H1 (cell line): ENCODE results near the gene QRSL1. TPM values are rescaled to one million over a fixed set of nuclear protein-coding genes. Genes with fewer than 3 reads are reported as not detected.

Source experiments
- CTCF ChIA-PET: fragments of 300-600 bp; sonication (Branson Sonifier 250); formaldehyde crosslinking; loops from one replicate; lab custom pipeline; 2021; ENCODE audit not compliant: partially characterized antibody; lab: Charles Lee
- POLR2A ChIA-PET: fragments of 300-600 bp; sonication (Branson Sonifier 250); formaldehyde crosslinking; loops from one replicate; lab custom pipeline; 2021; ENCODE audit warnings: inconsistent platforms; ENCODE audit not compliant: partially characterized antibody; lab: Charles Lee
- DNase-seq, 2 experiments: peaks; one replicate each; pipeline versions ENCODE4 v3.0.0 to v3.0.0-alpha.2; 2010 to 2022; ENCODE audit warnings: low spot score in 2 of 2, low read depth in 1 of 2, mixed read lengths in 1 of 2
- FAIRE-seq: peaks from 2 replicates; lab custom pipeline; 2011; peaks lifted over from hg19 to GRCh38; lab: Jason Lieb, UNC
- H2AFZ ChIP-seq: 2 replicates; pipeline ENCODE4 v1.8.1; 2012; ENCODE audit warnings: low read length, inconsistent platforms
- H2AK5ac ChIP-seq: 2 replicates; pipeline ENCODE4 v1.6.1; 2013; ENCODE audit warnings: low read depth, low read length
- H2BK120ac ChIP-seq: replicated peaks from 2 replicates; pipeline ENCODE3; 2013; ENCODE audit warnings: low read depth, low read length, inconsistent platforms
- H2BK12ac ChIP-seq: 2 replicates; pipeline ENCODE4 v1.6.1; 2013; ENCODE audit warnings: low read depth, low read length
- H2BK15ac ChIP-seq: 2 replicates; pipeline ENCODE4 v1.6.1; 2013; ENCODE audit warnings: low read length
- H2BK20ac ChIP-seq: 2 replicates; pipeline ENCODE4 v1.6.1; 2013; ENCODE audit warnings: low read length
- H2BK5ac ChIP-seq: 2 replicates; pipeline ENCODE4 v1.6.1; 2013; ENCODE audit warnings: low read depth, low read length
- H3K14ac ChIP-seq: 2 replicates; pipeline ENCODE4 v1.6.1; 2013; ENCODE audit warnings: inconsistent platforms; ENCODE audit not compliant: insufficient read length
- H3K18ac ChIP-seq: 2 replicates; pipeline ENCODE4 v1.6.1; 2013; ENCODE audit warnings: low read length; ENCODE audit errors: extremely low read depth
- H3K23ac ChIP-seq: 2 replicates; pipeline ENCODE4 v1.6.1; 2013; ENCODE audit warnings: inconsistent platforms; ENCODE audit not compliant: insufficient read length
- H3K23me2 ChIP-seq: 2 replicates; pipeline ENCODE4 v1.6.1; 2013; ENCODE audit warnings: low read depth, low read length
- H3K27ac ChIP-seq: 2 replicates; pipeline ENCODE4 v1.6.1; 2011; ENCODE audit warnings: low read depth, low read length, inconsistent platforms
- H3K27me3 ChIP-seq, 4 experiments: replicated peaks in 1 of 4; 1 replicate in 1 of 4; 2 replicates in 3 of 4; pipeline versions ENCODE4 v1.6.1 to v1.8.1; 2011 to 2013; ENCODE audit warnings: low read length in 3 of 4, mild to moderate bottlenecking in 3 of 4, inconsistent platforms in 2 of 4, mixed read lengths in 2 of 4, moderate library complexity in 1 of 4; ENCODE audit not compliant: control insufficient read depth in 3 of 4, insufficient read depth in 3 of 4; ENCODE audit errors: extremely low read depth in 1 of 4
- H3K36me3 ChIP-seq, 4 experiments: 2 replicates each; pipeline versions ENCODE4 v1.6.1 to v1.8.1; 2011 to 2013; ENCODE audit warnings: mild to moderate bottlenecking in 4 of 4, low read length in 3 of 4, moderate library complexity in 2 of 4, control low read depth in 1 of 4, inconsistent platforms in 1 of 4; ENCODE audit not compliant: insufficient read depth in 4 of 4, control insufficient read depth in 2 of 4
- H3K4ac ChIP-seq: replicated peaks from 2 replicates; pipeline ENCODE3; 2013; ENCODE audit warnings: low read length, low read depth, mixed read lengths, inconsistent platforms; ENCODE audit not compliant: insufficient read length
- H3K4me1 ChIP-seq, 4 experiments: replicated peaks in 1 of 4; 1 replicate in 1 of 4; 2 replicates in 3 of 4; pipeline versions ENCODE4 v1.6.1 to v1.8.1; 2011 to 2013; ENCODE audit warnings: low read length in 3 of 4, inconsistent platforms in 2 of 4, mixed read lengths in 1 of 4; ENCODE audit not compliant: insufficient read depth in 4 of 4, control insufficient read depth in 3 of 4
- H3K4me2 ChIP-seq, 2 experiments: 2 replicates each; pipeline versions ENCODE4 v1.6.1 to v1.8.1; 2011 to 2013; ENCODE audit warnings: low read depth in 2 of 2, low read length in 2 of 2, control low read depth in 1 of 2, inconsistent platforms in 1 of 2, mild to moderate bottlenecking in 1 of 2; ENCODE audit not compliant: insufficient read depth in 1 of 2
- H3K4me3 ChIP-seq, 4 experiments: fragments of 200-600, 300-600 bp in 1 of 4; sonication (generic), shearing (Covaris generic), sonication (Bioruptor Twin) in 1 of 4; 2 replicates each; pipeline versions ENCODE4 v1.5.1 to v1.8.1; 2011 to 2016; ENCODE audit warnings: low read length in 4 of 4, low read depth in 3 of 4, control low read depth in 2 of 4, inconsistent platforms in 2 of 4, mild to moderate bottlenecking in 2 of 4, mixed read lengths in 1 of 4, moderate library complexity in 1 of 4; ENCODE audit not compliant: insufficient read depth in 2 of 4; ENCODE audit errors: extremely low read depth in 1 of 4
- H3K56ac ChIP-seq: replicated peaks from 2 replicates; pipeline ENCODE3; 2013; ENCODE audit warnings: low read depth, mild to moderate bottlenecking, mixed read lengths, low read length, inconsistent platforms; ENCODE audit not compliant: insufficient read length
- H3K79me1 ChIP-seq: 2 replicates; pipeline ENCODE4 v1.6.1; 2013; ENCODE audit warnings: low read depth, low read length, control low read depth
- H3K79me2 ChIP-seq, 2 experiments: 2 replicates each; pipeline versions ENCODE4 v1.6.1 to v1.8.1; 2012 to 2013; ENCODE audit warnings: low read length in 2 of 2, mild to moderate bottlenecking in 2 of 2, inconsistent platforms in 1 of 2; ENCODE audit not compliant: insufficient read depth in 2 of 2, control insufficient read depth in 1 of 2
- H3K9ac ChIP-seq, 4 experiments: replicated peaks in 1 of 4; 1 replicate in 1 of 4; 2 replicates in 3 of 4; pipeline versions ENCODE4 v1.6.1 to v1.8.1; 2011 to 2013; ENCODE audit warnings: low read depth in 3 of 4, low read length in 3 of 4, control low read depth in 2 of 4, mild to moderate bottlenecking in 2 of 4, moderate library complexity in 2 of 4, inconsistent platforms in 1 of 4; ENCODE audit errors: extremely low read depth in 1 of 4
- H3K9me3 ChIP-seq, 2 experiments: 2 replicates each; pipeline versions ENCODE4 v1.6.1 to v1.8.1; 2012 to 2013; ENCODE audit warnings: mild to moderate bottlenecking in 2 of 2, moderate library complexity in 2 of 2, control low read depth in 1 of 2, inconsistent platforms in 1 of 2, low read depth in 1 of 2, low read length in 1 of 2, mixed read lengths in 1 of 2; ENCODE audit not compliant: insufficient read depth in 2 of 2
- H4K20me1 ChIP-seq, 2 experiments: replicated peaks in 1 of 2; 2 replicates each; pipeline versions ENCODE3 to v1.8.1; 2011 to 2013; ENCODE audit warnings: inconsistent platforms in 2 of 2, low read length in 2 of 2, mild to moderate bottlenecking in 1 of 2; ENCODE audit not compliant: insufficient read depth in 2 of 2, control insufficient read depth in 1 of 2
- H4K5ac ChIP-seq: 2 replicates; pipeline ENCODE4 v1.6.1; 2013; ENCODE audit warnings: low read length, low read depth, mixed read lengths, inconsistent platforms; ENCODE audit not compliant: insufficient read length
- H4K8ac ChIP-seq: 2 replicates; pipeline ENCODE4 v1.8.0; 2013; ENCODE audit warnings: mild to moderate bottlenecking, moderate library complexity, low read length, inconsistent platforms; ENCODE audit not compliant: insufficient read depth; ENCODE audit errors: extremely low read depth
- H4K91ac ChIP-seq: replicated peaks from 2 replicates; pipeline ENCODE3; 2013; ENCODE audit warnings: low read length, mixed read lengths, inconsistent platforms; ENCODE audit not compliant: insufficient read length
- ASH2L ChIP-seq: fragments of 200-600, 300-600 bp; sonication (generic); IDR thresholded peaks from one replicate; pipeline ENCODE4 v1.7.1; 2017; ENCODE audit warnings: low read length
- CBX8 ChIP-seq: fragments of 300-800, 300-1000 bp; sonication (generic); IDR thresholded peaks from 2 replicates; pipeline ENCODE4 v1.7.1; 2016; ENCODE audit warnings: low read depth, low read length, borderline replicate concordance
- CREB1 ChIP-seq: IDR thresholded peaks from 2 replicates; pipeline ENCODE4 v1.6.1; 2012; ENCODE audit warnings: inconsistent platforms
- RNF2 ChIP-seq: fragments of 200-900, 300-1000 bp; sonication (generic); IDR thresholded peaks from 2 replicates; pipeline ENCODE4 v1.7.1; 2016; ENCODE audit warnings: borderline replicate concordance, low read depth, mild to moderate bottlenecking, antibody characterized with exemption, low read length; ENCODE audit not compliant: poor library complexity, severe bottlenecking; ENCODE audit errors: missing control alignments
- SP1 ChIP-seq: IDR thresholded peaks from 2 replicates; pipeline ENCODE4 v1.6.1; 2011; ENCODE audit warnings: low read depth, low read length
- TAF1 ChIP-seq: IDR thresholded peaks from 2 replicates; pipeline ENCODE4 v1.6.1; 2011; ENCODE audit warnings: mild to moderate bottlenecking, low read depth, low read length
- TBP ChIP-seq: IDR thresholded peaks from 2 replicates; pipeline ENCODE4 v1.6.1; 2011; ENCODE audit warnings: low read depth, low read length, improper control_type of control experiment
- ZNF274 ChIP-seq: IDR thresholded peaks from 2 replicates; pipeline ENCODE4 v1.7.0; 2012; ENCODE audit warnings: low read length, borderline replicate concordance; ENCODE audit errors: extremely low read depth
- WGBS, 2 experiments: shearing (Covaris generic) in 1 of 2; methylation state at CpG; one replicate each; pipeline versions ENCODE4 v1.1.6 to v1.1.7; 2013 to 2015; ENCODE audit warnings: low lambda C conversion rate in 2 of 2, mixed read lengths in 2 of 2, inconsistent platforms in 1 of 2, low coverage in 1 of 2, missing lambda C conversion rate in 1 of 2; ENCODE audit not compliant: insufficient replicate concordance in 2 of 2, insufficient coverage in 1 of 2, insufficient read length in 1 of 2; ENCODE audit errors: extremely low coverage in 1 of 2, missing lambda C conversion rate in 1 of 2; 5-methylcytosine and 5-hydroxymethylcytosine counted together
- polyA plus RNA-seq, 7 experiments: library from polyadenylated mRNA; depleted of rRNA in 3 of 7; stranded (reverse) in 5 of 7; unstranded in 2 of 7; fragments of >200 nt in 5 of 7; fragments of 200-250 nt in 2 of 7; gene quantifications; 1 replicate in 5 of 7; 2 replicates in 1 of 7; 4 replicates in 1 of 7; pipeline versions ENCODE4 v1.2.1 to v1.2.3, GENCODE V29; 2011 to 2013; ENCODE audit warnings: missing spikeins in 2 of 7, mixed read lengths in 2 of 7
- total RNA-seq: library from RNA; stranded (reverse); fragmentation: NEBNext Ultra II Directional; extraction: Animal tissue kit (Norgen Biotek cat#: 25700); gene quantifications from 2 replicates; pipeline ENCODE4 v1.2.1, GENCODE V29; 2021
- TF ChIP-seq, protein P1 (sequence below): IDR thresholded peaks from 2 replicates; pipeline ENCODE4 v1.6.1; 2012; ENCODE audit warnings: low read length, inconsistent platforms
- TF ChIP-seq, protein P2 (sequence below): IDR thresholded peaks from 2 replicates; pipeline ENCODE4 v1.6.1; 2012; ENCODE audit warnings: inconsistent platforms

QRSL1 gene
- total and polyA plus RNA-seq, 2 of the 8 experiments (the other 6 are each of a cell fraction or from before 2014, with no cell fraction given), result 7.8 to 22.2 TPM

DNA sequence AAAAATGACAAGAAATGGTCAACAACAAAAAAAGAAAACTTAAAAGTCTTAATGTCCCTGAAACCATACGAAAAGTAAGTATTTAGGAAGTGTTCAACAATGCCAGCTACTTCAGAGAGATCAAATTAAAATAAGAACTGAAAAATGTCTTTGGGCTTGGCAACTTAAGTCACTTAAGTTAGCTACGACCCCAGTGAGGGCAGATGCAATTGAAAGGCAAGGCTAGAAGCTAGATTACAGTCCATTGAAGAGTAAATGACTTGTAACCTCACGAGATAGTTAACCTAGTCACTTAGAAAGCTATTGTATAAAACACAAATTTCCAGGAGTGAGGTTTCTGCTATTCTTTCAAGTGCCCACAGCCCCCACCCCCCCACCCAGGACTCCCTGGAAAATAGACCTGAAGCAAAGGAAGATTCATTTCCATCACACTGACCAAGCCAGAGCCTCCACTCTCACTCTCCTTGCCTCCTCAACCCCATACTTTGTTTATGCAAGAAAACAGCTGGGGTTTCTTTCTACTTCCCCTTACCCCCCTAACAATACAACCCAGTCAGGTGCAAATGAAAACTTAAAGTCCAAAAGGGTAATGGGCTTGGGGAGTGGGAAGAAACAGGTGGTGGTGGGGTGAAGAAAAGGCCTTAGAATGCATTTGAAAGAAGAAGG is 14.7 kb upstream of the QRSL1 start:
- POLR2A ChIA-PET, result interaction anchor here (0.6 to 1.7 kb wide), 8 partner anchors 10 to 652 kb away, joined by 3 to 8 read pairs (median 3); no protein-coding TSS in a partner anchor
- H4K91ac ChIP-seq, result no peak overlapping the region
- peak overlapping the region; percentile 34 for H3K56ac ChIP-seq
- no peak overlapping the region for H3K23ac ChIP-seq
- H3K9ac ChIP-seq, result no peak overlapping the region
- H2BK5ac ChIP-seq, result peak overlapping the region; percentile 89; the same call in 1 of the 2 replicates
- no peaks in the 10 kb centered on the region for H3K27me3 ChIP-seq
- H3K4me1 ChIP-seq, result peaks cover 9 to 20% (median 13%) of the 10 kb centered on the region in 4 experiments; a peak in 6 of 7 replicates
- H2BK20ac ChIP-seq, result no peak overlapping the region
- H4K8ac ChIP-seq, result no peak overlapping the region
- H3K18ac ChIP-seq, result no peak overlapping the region
- no peak overlapping the region for H2AFZ ChIP-seq
- H3K27ac ChIP-seq, result peak overlapping the region; percentile 35; the same call in 1 of the 2 replicates
- 1% methylated on average over 3 of the region's 3 CpGs; no CpG with 5 or more reads in 1 of the 2 experiments for WGBS, 2 experiments
- H3K9me3 ChIP-seq, result no peaks in the 10 kb centered on the region
- DNase-seq (peak in 1 of 2 experiments; percentile 69), FAIRE-seq (peak; percentile 76)
- no peaks in the 10 kb centered on the region for H3K23me2 ChIP-seq
- peak overlapping the region; percentile 66 for H4K5ac ChIP-seq
- no peak overlapping the region for H2BK15ac ChIP-seq
- H2BK12ac ChIP-seq, result no peak overlapping the region
- no peak overlapping the region for H2AK5ac ChIP-seq
- H3K79me1 ChIP-seq, result no peaks in the 10 kb centered on the region
- H3K36me3 ChIP-seq, result peaks cover 0 to 13% (median 6%) of the 10 kb centered on the region in 4 experiments; a peak in 2 of 8 replicates
- no peak overlapping the region for H3K14ac ChIP-seq
- peak overlapping the region in 2 of 4 experiments; percentile 4 to 31; a peak in 3 of 8 replicates for H3K4me3 ChIP-seq
- H2BK120ac ChIP-seq, result peak overlapping the region; percentile 80
- H3K4ac ChIP-seq, result no peak overlapping the region
- CTCF ChIA-PET, result interaction anchor here (0.6 to 1.3 kb wide), 6 partner anchors 13 to 365 kb away, joined by 3 to 5 read pairs (median 4); no protein-coding TSS in a partner anchor
- H3K79me2 ChIP-seq, result no peaks in the 10 kb centered on the region
- no peaks in the 10 kb centered on the region for H4K20me1 ChIP-seq
- peak overlapping the region; percentile 9 to 37; a peak in 3 of 4 replicates for H3K4me2 ChIP-seq
- no peak for TF ChIP-seq TAF1
- TF ChIP-seq, protein P1, sequence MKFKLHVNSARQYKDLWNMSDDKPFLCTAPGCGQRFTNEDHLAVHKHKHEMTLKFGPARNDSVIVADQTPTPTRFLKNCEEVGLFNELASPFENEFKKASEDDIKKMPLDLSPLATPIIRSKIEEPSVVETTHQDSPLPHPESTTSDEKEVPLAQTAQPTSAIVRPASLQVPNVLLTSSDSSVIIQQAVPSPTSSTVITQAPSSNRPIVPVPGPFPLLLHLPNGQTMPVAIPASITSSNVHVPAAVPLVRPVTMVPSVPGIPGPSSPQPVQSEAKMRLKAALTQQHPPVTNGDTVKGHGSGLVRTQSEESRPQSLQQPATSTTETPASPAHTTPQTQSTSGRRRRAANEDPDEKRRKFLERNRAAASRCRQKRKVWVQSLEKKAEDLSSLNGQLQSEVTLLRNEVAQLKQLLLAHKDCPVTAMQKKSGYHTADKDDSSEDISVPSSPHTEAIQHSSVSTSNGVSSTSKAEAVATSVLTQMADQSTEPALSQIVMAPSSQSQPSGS, result no peak
- TF ChIP-seq CBX8, result no peak
- TF ChIP-seq SP1, result peak; percentile 36; the same call in 1 of the 2 replicates
- TF ChIP-seq RNF2, result no peak
- TF ChIP-seq, protein P2, sequence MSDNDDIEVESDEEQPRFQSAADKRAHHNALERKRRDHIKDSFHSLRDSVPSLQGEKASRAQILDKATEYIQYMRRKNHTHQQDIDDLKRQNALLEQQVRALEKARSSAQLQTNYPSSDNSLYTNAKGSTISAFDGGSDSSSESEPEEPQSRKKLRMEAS, result no peak
- TF ChIP-seq TBP, result no peak
- no peak for TF ChIP-seq CREB1
- TF ChIP-seq ASH2L, result no peak
- no peak for TF ChIP-seq ZNF274
